NCI-H2196 treated with DMSO at 0.1 percent for 48 hours (cell line): ENCODE data around the gene XYLT1.

Source experiments
- DNase-seq: peaks from one replicate; lab custom pipeline; 2025; ENCODE audit not compliant: unreplicated experiment; lab: John Stamatoyannopoulos, UW

Gene XYLT1

DNA sequence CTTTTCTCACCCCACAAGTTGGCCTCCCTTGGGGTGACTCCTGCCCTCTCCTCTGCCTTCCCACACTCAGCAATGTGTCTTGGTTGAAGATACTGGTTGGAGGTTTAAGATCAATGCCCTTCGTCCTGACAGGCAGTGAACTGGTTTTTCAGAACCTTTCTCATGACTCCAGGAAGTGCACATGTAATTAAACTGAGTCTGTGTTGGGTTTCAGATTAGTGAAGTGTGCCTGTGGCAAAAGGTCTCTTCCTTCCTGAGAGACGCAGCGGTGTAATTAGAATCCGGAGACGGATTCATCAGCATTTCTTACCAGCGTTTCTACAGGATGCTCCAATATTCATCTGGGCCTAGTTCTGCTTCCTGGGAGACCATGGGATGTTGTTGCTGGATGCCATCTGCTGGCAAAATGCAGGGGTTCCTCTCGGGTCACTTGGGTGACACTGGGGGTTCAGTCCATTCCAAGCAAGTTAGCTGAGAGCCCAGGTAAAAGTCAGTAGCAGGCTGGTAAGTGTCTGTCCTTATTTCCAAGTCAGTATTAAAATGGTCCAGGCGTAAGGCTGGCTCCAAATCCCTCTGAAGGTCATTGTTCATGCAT is 233.3 kb downstream of the XYLT1 start:
- no peak for DNase-seq

DNA sequence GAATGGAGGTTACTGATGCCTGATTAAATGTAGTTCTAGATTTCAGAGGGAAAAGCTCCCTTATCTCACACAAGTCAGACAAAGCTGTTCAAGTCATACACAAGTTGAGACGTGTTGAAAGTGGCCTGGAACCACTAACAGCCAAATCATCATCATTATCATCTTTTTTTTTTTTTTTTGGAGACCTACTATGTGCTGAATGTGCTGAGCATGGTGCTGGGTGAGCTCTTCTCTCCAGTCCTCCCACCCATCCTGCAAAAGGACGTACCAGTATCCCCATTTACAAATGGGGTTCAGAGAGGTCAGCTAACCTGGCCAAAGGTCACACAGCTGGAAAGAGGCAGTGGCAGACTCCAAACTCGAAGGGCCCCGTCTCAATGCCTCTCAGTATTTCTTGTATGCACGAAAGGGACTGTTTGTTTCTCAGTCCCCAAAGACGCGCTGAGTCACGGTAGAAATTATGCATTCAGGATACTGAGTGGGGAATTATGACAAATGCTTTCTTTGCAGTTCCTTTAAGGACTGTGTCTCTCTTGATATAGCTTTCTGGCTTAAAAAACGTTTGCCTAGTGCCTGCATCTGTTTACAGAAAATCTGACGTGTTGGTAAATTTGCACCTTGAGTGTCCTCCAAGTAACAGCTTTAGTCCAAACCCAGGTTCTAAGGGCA is 235.5 kb downstream of the XYLT1 start:
- no peak for DNase-seq

DNA sequence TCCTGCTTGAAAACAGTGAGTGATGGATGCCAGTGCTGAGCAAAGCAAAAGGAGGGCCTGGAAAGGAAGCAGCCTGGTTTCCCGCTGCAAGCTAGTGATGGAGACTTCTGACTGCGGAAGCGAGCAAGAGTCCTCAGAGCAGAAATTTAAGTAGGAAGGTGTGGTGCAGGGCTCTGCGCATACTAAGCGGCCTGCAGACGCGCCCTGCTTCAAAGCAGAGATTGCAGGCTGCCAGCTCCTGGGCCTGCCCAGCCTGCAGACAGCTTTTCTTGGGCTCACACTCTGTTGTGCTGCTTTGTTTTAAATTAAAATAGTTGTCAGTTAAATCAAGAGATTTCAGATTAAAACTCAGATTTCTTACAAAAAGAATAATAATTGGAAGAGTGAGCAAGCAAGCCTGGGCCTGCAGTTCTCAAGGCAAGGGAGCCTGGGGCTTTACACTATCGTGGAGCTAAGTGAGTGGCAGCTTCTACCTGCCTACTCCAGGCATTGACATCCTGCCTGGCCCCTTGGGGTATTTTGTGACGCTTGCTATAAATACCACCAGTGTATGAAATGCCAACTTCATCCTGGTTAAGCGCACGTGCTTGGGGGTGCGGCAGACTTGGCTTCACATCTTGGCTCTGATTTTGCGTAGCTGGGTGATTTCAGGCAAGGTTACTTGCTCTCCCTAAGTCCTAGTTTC is 237.3 kb downstream of the XYLT1 start:
- no peak for DNase-seq

DNA sequence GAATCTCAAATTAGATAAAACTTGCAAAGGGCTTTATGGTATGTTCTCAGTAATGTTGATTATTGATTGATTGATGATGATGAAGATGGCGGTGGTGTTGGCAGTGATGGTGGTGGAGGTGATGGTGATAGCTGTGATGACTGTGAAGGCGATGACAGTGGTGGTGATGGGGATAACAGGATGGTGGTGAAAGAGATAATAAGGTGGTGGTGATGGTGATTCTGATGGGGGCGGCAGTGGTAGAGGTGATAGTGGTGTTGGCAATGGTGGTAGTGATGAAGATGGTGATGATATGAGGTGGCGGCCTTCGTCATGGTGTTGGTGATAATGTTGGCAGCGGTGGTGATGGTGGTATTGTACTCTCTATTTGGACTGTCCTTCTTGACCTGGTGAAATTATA is 238.3 kb downstream of the XYLT1 start:
- DNase-seq: no peak

DNA sequence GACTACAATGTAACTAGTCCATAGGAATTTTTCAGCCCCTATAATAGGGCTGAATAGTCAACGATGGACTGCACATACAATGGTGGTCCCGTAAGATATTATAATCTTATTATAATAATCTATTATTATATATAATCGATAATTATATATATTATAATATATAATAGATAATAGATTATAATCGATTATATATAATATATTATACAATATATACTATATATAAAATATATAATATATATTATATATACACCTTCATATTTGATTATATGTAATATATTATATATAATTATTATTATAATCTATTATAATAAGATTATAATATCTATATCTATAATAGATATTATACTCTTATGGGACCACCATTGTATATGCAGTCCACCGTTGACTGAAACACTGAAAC is 238.8 kb downstream of the XYLT1 start:
- DNase-seq: no peak

DNA sequence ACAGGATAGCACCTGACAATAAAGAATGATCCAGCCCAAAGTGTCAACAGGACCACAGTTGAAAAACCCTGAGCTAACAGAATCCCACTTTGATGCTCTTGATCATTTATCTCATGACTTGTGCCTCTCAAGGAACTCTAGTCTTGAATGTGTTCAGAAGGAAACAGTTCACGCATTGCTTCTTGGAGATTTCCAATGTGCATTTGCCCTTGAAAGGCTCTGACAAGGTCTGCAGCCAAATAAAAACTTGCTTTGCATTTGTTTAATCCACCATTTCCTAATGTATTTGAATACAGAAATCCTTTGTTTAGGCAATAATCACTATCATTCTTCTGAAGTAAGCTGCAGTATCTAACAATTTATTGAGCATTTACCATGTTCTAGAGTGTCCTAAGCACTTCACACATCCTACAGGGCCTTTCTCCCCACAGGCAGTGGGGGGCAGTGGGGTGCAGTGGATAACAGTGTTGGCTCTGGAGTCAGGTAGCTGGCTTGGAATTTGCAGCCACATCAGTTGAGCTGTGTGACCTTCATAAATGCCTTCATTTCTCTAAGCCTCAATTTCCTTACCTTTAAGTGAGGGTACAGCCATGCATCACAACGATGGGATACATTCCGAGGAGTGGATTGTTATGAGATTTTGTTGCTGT is 239.7 kb downstream of the XYLT1 start:
- DNase-seq: no peak

DNA sequence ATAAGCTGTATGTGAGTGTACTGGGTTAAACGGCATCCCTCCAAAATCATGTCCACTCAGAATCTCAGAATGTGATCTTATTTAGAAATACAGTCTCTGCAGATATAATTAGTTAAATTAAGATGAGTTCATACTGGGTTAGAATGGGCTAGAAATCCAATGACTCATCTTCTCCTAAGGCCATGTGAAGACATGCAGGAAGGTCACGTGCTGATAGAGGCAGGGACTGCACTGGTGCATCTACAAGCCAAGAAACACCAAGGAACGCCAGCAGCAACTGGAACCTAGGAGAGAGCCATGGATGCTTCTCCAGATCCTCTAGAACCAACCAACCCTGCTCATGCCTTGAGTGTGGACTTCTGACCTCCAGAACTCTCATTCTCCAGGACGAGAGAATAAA is 241.0 kb downstream of the XYLT1 start:
- no peak for DNase-seq

DNA sequence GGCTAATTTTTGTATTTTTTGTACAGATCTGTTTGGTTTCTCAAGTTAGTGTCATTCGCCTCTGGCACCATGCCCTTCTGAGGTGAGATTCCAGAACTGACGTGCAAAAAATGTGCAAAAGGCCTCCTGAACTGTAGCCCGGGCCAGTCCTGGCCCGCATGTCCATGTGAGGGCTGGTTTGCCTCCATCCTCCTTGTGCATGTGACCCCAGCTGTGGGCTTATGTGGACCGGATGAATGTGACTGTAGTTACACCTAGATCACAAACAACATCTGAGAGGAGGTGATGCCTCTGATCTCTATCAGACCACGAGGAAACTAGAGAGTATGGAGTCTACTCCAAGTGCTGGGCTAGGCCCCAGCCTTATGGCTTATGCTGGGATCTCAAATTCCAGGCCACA is 241.6 kb downstream of the XYLT1 start:
- DNase-seq: no peak

DNA sequence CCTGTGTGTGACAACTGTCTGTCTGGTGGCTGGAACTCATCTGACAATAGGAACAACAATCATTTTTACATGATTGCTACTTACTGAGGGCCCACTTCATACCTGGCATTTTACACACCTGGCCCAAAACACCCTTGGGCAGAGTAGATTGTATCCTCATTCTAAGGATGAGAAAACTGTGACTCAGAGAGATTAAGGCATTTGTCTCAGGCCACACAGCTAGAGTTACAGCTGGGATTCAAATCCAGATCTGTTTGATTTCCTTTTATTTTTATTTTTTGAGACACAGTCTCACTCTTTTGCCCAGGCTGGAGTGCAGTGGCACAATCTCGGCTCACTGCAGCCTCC is 242.1 kb downstream of the XYLT1 start:
- no peak for DNase-seq

DNA sequence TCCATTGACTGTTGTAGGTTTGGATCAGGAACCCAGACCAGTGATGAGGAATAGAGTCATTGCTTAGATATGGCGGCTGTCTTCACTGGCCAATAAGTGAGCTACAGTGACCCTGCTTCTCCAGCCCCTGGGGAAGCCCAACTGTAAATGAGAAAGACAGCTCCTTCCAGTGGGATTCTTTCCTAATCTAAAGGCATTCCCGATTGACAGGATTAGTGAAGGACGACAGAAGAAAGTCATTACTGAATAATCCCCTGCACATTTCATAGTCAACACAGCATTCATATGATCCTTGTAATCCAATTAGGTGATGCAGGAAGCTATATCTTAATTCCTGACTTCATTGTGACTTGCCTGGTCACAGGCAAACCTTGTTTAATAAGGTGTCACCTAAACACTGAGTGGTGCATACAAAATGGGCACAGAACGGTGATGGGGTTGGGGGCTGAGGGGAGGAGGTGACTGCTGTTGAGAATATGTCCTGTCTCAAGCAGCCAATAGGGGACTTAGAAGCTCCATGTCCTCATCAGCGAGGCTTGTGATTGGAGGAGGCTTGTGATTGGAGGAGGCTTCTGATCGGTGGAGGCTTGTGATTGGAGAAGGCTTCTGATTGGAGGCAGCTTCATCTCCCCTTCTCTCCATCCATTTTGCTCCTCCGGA is 242.6 kb downstream of the XYLT1 start:
- no peak for DNase-seq

DNA sequence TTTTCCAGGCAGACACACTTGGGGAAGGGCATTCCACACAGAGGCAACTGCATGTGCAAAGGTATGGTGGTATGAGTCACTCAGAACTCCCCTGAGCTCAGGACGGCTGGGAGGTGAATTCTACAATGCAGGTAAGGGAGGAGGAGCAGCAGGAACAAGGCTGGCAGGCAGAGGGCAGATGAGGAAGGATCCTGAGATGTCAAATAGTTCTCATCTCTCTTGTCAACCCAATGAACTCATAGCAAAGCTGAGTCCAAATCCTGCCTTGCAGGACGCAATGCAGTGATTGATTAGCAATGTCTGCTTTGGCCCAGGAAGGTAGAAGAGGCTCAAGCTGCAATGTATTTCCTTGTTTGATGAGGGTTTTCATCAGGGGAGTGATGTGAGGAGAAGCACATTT is 243.5 kb downstream of the XYLT1 start:
- no peak for DNase-seq

DNA sequence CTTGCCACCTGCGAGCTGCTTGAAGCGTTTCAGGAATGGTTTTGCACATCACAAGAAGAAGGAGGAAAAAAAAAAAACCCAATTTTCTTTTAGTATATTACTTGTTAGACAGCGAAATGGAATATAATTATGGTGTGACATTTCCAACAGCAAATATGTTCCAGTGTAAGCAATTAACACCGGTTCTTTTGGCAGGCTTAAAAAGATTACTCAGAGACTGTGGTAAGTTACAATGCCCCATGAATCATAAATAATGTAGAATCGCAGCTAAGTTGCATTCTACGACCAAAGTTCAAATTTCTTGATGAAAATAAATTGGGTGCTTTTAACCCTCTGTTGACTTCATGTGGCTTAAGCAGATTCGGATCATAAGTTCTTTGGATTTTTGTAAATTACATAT is 245.2 kb downstream of the XYLT1 start:
- DNase-seq: no peak

DNA sequence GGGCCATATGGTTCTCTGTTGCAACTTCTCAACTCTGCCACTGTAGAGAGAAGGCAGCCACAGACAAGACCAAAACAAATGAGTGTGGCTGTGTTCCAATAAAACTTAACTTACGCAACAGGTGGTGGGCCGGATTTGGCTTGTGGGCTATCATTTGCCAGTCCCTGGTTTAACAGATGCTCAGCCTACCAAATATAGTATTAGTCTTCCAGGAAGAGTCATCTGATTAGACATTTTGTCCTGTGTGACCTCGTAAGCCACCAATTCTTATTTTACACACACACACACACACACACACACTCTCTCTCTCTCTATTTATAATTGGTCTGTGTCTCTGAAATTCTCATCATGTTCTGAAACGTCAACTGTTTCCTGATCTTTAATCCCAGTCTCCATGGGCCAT is 245.9 kb downstream of the XYLT1 start:
- DNase-seq: peak; percentile 48

DNA sequence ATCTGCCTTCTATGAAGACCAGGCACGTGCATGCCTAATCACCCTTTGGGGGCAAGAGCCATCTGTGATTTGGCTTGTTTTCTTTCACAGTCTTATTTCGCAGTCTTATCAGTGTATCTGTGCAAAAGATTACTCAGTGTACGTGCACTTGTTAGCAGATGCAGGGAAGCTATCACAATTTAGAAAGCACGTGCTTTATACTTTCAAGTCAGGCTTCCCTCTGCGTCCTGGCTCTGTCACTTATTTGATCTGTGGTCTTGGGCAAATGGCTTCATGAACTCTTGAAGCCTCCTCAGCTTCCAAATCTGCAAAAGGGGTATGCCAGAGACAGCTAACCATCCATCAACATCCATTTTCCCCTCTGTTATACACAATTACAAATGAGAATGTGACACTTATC is 246.4 kb downstream of the XYLT1 start:
- DNase-seq: no peak

DNA sequence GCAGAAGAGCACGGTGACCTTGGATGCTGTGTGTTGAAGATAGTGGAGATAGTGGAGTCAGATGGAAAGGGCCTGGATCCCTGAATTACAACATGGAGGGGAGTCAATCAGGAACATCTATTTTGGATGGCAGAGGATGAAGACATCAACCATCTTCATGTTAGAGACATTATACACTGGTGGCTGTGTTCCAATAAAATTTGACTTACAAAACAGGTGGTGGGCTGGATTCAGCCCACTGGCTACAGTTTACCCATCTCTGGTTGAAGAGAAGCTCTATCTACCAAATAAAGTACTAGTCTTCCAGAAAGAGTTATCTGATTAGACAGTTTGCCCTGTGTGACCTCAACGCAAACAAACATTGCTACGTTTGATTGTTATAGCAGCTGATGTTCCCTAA is 247.2 kb downstream of the XYLT1 start:
- no peak for DNase-seq

DNA sequence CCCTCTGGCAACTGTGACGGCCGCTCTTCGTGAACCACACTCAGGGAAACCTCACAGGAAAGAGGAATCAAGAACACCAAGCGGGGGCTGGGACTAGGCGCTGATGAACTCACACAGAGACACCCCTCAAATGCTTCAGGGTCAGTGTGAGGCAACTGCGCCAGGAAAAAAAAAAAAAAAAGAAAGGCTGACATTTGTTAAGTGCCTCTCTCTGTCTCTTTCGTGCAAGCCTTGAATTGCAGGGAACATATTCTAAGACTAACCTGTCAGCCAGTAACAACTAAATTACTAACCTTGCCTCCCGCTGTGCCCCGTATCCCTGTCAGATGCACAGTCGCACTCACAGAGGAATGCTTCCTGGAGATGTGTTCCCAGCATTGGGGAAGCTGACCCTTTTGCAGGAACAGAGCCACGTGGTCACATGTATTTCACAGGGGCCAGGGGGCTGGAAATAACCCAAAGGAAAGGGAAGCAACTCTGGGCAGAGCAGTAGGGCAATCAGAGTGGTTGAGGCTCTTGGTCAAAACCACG is 247.8 kb downstream of the XYLT1 start:
- DNase-seq: no peak

DNA sequence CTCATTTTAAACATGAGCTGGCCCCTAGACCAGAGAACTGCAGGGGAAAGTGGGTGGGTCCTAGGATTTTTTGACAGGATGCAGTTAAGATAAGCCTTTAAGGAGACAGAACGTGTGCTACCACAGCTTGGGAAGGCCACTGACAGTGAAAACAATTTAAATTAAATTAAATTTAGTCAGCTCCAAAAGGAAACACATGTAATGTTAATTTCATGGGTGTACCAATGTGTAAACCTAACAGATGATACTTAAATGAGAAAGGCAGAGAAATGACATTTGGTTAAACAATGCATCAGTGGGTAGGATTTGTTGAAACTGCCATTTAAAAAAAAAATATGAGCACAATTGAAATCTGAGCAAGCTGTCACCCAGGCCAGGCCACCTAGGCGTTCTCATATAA is 250.8 kb downstream of the XYLT1 start:
- no peak for DNase-seq

DNA sequence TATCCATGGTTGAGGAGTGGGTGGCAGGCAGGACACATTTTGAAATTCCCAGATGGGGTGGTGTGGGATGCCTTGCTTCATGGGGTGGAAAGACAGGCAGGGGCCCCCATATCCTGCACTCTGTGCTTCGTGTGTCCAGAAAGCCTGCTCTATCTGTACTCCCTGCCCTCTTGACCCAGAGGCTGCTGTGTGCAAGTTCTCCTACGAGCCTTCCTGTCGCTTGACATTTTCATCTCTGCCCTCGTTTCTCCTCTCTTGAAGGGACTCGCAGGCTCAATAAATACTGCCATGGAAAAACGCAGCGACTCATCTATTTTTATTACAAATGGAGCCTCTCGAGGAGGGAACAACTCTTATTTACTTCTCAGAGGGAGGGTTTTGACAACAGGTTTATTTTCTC is 254.8 kb downstream of the XYLT1 start:
- no peak for DNase-seq

DNA sequence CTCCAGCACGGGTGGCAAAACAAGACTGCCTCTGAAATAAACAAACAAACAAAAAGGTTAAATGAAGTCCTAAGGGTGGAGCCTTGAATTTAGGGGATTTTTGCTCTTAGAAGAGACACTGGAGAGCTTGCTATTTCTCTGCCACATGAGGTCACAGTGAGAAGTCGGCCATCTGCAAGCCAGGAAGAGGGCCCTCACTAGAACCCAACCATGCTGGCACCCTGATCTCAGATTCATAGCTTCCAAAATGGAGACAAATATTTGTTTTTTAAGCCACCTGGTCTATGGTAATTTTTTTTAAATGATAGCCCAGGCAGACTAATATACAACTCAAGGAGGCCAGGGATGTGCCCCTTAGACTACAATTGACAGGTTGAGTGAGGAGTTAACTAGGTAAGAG is 255.5 kb downstream of the XYLT1 start:
- no peak for DNase-seq

DNA sequence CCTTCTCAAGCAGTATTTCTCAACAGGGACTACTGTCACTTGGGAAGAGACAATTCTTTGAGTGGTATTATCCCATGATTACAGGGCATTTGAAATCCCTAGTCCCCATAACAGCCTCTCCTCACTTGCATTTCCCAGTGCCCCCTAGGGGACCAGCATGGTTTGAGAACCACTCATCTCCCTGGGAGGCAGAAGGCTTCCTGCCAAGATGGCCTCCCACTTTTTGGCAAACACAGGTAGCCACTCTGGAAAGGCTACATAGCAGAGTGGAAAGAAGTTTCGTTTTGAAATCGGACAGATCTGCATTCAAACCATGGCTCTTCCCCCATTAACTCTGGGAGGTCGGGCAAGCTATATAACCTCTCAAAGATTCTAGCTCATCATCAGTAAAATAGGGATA is 256.8 kb downstream of the XYLT1 start:
- DNase-seq: no peak

DNA sequence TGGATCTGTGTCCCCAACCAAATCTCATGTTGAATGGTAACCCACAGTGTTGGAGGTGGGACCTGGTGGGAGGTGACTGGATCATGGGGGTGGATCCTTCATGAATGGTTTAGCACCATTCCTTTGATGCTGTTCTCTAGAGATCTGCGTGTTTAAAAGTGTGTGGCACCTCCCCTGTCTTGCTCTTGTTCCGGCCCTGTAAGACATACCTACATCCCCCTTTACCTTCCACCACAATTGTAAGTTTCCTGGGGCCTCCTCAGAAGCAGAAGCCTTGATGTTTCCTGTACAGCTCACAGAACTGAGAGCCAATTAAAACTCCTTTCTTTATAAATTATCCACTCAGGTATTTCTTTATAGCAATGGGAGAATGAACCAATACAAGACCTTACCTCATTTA is 257.7 kb downstream of the XYLT1 start:
- no peak for DNase-seq

DNA sequence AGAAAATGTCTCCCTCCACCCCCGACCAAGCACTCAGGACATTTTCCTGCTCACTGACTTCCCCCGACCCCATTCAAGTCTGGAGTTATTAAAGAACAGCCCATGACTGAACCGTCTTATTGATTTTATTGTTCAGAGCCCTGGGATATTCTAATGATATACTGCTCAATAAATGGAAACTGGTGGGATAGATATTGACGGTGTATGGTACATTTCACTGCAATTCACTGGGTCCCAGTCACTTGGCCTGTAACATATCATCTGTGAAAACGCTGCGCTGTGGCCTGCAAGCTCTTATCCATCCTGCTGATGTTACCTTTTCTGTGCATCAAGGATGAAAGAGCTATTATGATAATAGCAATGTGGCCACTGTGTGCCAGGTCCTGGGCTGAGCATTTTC is 258.2 kb downstream of the XYLT1 start:
- DNase-seq: no peak
